GM23338 (cell line): ENCODE data around the gene HPGD. TPM values are rescaled to one million over a fixed set of nuclear protein-coding genes. Genes with fewer than 3 reads are reported as not detected.

Experiments used
- ATAC-seq: fragments of 200-7000 bp; cut with Tn5 transposase; 3 replicates; pipeline ENCODE4 v1.9.1; 2020
- DNase-seq: peaks from one replicate; pipeline ENCODE4 v3.0.0-alpha.2; 2015; ENCODE audit warnings: low spot score
- H2AFZ ChIP-seq: fragments of 200-600 bp; sonication (generic); 2 replicates; pipeline ENCODE4 v1.8.0; 2016; ENCODE audit warnings: antibody characterized with exemption, mild to moderate bottlenecking, moderate library complexity
- H3F3A ChIP-seq: fragments of 200-600 bp; sonication (generic); replicated peaks from 2 replicates; pipeline ENCODE4 v1.8.0; 2017; ENCODE audit warnings: antibody characterized with exemption, mixed run types, low read depth
- H3K27ac ChIP-seq: fragments of 200-600 bp; sonication (generic); 2 replicates; pipeline ENCODE4 v1.6.1; 2016; ENCODE audit warnings: low read depth
- H3K27me3 ChIP-seq: fragments of 200-600 bp; sonication (generic); 2 replicates; pipeline ENCODE4 v1.8.0; 2016; ENCODE audit warnings: mild to moderate bottlenecking, mixed run types, moderate library complexity; ENCODE audit not compliant: insufficient read depth
- H3K36me3 ChIP-seq: fragments of 200-600 bp; sonication (generic); 2 replicates; pipeline ENCODE4 v1.8.0; 2016; ENCODE audit warnings: mild to moderate bottlenecking; ENCODE audit not compliant: insufficient read depth
- H3K4me1 ChIP-seq: fragments of 200-600 bp; sonication (generic); 2 replicates; pipeline ENCODE4 v1.8.0; 2016; ENCODE audit warnings: mild to moderate bottlenecking, moderate library complexity; ENCODE audit not compliant: insufficient read depth
- H3K4me2 ChIP-seq: fragments of 200-600 bp; sonication (generic); 2 replicates; pipeline ENCODE4 v1.7.1; 2017; ENCODE audit warnings: mixed run types
- H3K4me3 ChIP-seq: fragments of 200-600 bp; sonication (generic); 2 replicates; pipeline ENCODE4 v1.6.1; 2016; ENCODE audit warnings: mixed run types
- H3K79me2 ChIP-seq: fragments of 200-600 bp; sonication (generic); replicated peaks from 2 replicates; pipeline ENCODE4 v1.8.0; 2017; ENCODE audit warnings: mild to moderate bottlenecking; ENCODE audit not compliant: insufficient read depth
- H3K9me2 ChIP-seq: fragments of 200-600 bp; sonication (generic); 2 replicates; pipeline ENCODE4 v1.8.0; 2017; ENCODE audit not compliant: insufficient read depth
- H4K20me1 ChIP-seq: fragments of 200-600 bp; sonication (generic); replicated peaks from 2 replicates; pipeline ENCODE4 v1.8.0; 2017; ENCODE audit warnings: mild to moderate bottlenecking; ENCODE audit not compliant: insufficient read depth
- H3K27ac Mint-ChIP-seq: 2 replicates; pipeline ENCODE4 v1.8.0; 2020; ENCODE audit warnings: inconsistent platforms, mild to moderate bottlenecking, moderate library complexity, mixed read lengths
- H3K27me3 Mint-ChIP-seq: 3 replicates; pipeline ENCODE4 v1.8.0; 2022; ENCODE audit warnings: low read depth, mild to moderate bottlenecking, moderate library complexity, mixed read lengths, inconsistent platforms; ENCODE audit not compliant: insufficient read depth, poor library complexity
- H3K36me3 Mint-ChIP-seq: 3 replicates; pipeline ENCODE4 v1.8.0; 2021; ENCODE audit warnings: low read depth, mild to moderate bottlenecking, inconsistent platforms, moderate library complexity, mixed read lengths
- H3K4me1 Mint-ChIP-seq: 3 replicates; pipeline ENCODE4 v1.8.0; 2020; ENCODE audit warnings: mild to moderate bottlenecking, inconsistent platforms, mixed read lengths
- H3K4me3 Mint-ChIP-seq: 3 replicates; pipeline ENCODE4 v1.8.0; 2021; ENCODE audit warnings: moderate library complexity, mild to moderate bottlenecking, inconsistent platforms, mixed read lengths
- H3K9me3 Mint-ChIP-seq: 3 replicates; pipeline ENCODE4 v1.8.0; 2020; ENCODE audit warnings: moderate library complexity, mild to moderate bottlenecking, inconsistent platforms, mixed read lengths
- CREB1 ChIP-seq: fragments of 250-450 bp; sonication (Bioruptor Pico); IDR thresholded peaks from 2 replicates; pipeline ENCODE4 v1.5.0; 2020; ENCODE audit warnings: low read depth, mild to moderate bottlenecking, moderate library complexity
- CTCF ChIP-seq, 2 experiments: fragments of 200-600 bp in 1 of 2; sonication (generic) in 1 of 2; conservative IDR thresholded peaks; 2 replicates each; pipeline versions ENCODE4 v1.5.1 to v1.6.1; 2016 to 2017; ENCODE audit warnings: antibody characterized with exemption in 2 of 2, low read depth in 2 of 2, mild to moderate bottlenecking in 2 of 2, moderate library complexity in 1 of 2
- REST ChIP-seq: IDR thresholded peaks from one replicate; pipeline ENCODE4 v1.6.1; 2018; ENCODE audit warnings: antibody characterized with exemption; ENCODE audit not compliant: unreplicated experiment
- STAT1 ChIP-seq: IDR thresholded peaks from one replicate; pipeline ENCODE4 v1.6.1; 2016; ENCODE audit warnings: antibody characterized with exemption; ENCODE audit not compliant: unreplicated experiment
- ZNF114 ChIP-seq: fragments of 250-450 bp; sonication (Bioruptor Pico); IDR thresholded peaks from 2 replicates; pipeline ENCODE4 v1.5.0; 2020; ENCODE audit warnings: mild to moderate bottlenecking, moderate library complexity
- polyA plus RNA-seq: library from polyadenylated mRNA; unstranded; fragments of >200 nt; fragmentation: Nextera tagmentation; extraction: Ambion mirVana; gene quantifications from 2 replicates; pipeline ENCODE4 v1.2.1, GENCODE V29; 2016
- total RNA-seq: library from RNA; depleted of rRNA; stranded (reverse); fragments of >200 nt; shearing (Covaris generic); gene quantifications from 2 replicates; pipeline ENCODE4 v1.2.3, GENCODE V29; 2014

The HPGD gene
- total and polyA plus RNA-seq, 2 experiments from 2014 or later, result 5.6 to 9.1 TPM

- H3K9me2 ChIP-seq, result no peaks in the 10 kb centered on the region
- no peaks in the 10 kb centered on the region for H3F3A ChIP-seq
- ATAC-seq, result peak; percentile 64
- no peak overlapping the region for H3K27ac ChIP-seq
- no peak overlapping the region; the same call in 1 of the 2 replicates for H2AFZ ChIP-seq
- H3K4me3 ChIP-seq, result no peak overlapping the region
- Mint-ChIP-seq H3K27ac (no peak overlapping the region), H3K9me3 (no peaks in the 10 kb centered on the region), H3K36me3 (no peaks in the 10 kb centered on the region), H3K4me3 (no peak overlapping the region), H3K4me1 (no peaks in the 10 kb centered on the region), H3K27me3 (no peaks in the 10 kb centered on the region)
- no peaks in the 10 kb centered on the region for H3K27me3 ChIP-seq
- H3K79me2 ChIP-seq, result no peaks in the 10 kb centered on the region
- H3K4me2 ChIP-seq, result no peak overlapping the region
- peak; percentile 8 for DNase-seq
- no peaks in the 10 kb centered on the region for H4K20me1 ChIP-seq
- no peaks in the 10 kb centered on the region for H3K4me1 ChIP-seq
- H3K36me3 ChIP-seq, result no peaks in the 10 kb centered on the region
- TF ChIP-seq REST (peak; percentile 79), STAT1 (no peak), CTCF (conservative IDR thresholded peaks at IDR 0.05; ENCODE audit: low read depth in 2 of 2) (no peak)
Measured at GRCh38 chr4:174474457-174475075, 47.7 kb downstream of the HPGD start.

GRCh38 chr4:174467107-174467506 lies 55.2 kb downstream of the HPGD start:
- Histone ChIP-seq H4K20me1 (no peaks in the 10 kb centered on the region), H3K36me3 (no peaks in the 10 kb centered on the region), H3K9me2 (no peaks in the 10 kb centered on the region), H2AFZ (0 out of 2 replicates have a peak overlapping the region, but pooled peaks have one; percentile 3), H3K4me2 (no peak overlapping the region), H3K4me1 (no peaks in the 10 kb centered on the region), H3K79me2 (no peaks in the 10 kb centered on the region), H3K27ac (no peak overlapping the region), H3K4me3 (no peak overlapping the region), H3F3A (no peaks in the 10 kb centered on the region), H3K27me3 (no peaks in the 10 kb centered on the region)
- DNase-seq (no peak), ATAC-seq (no peak)
- no peak overlapping the region for H3K4me3 Mint-ChIP-seq
- H3K4me1 Mint-ChIP-seq, result peaks cover 7% of the 10 kb centered on the region; the same call in 1 of the 3 replicates
- no peaks in the 10 kb centered on the region for H3K27me3 Mint-ChIP-seq
- peaks cover 5% of the 10 kb centered on the region for H3K36me3 Mint-ChIP-seq
- H3K9me3 Mint-ChIP-seq, result peaks cover 5% of the 10 kb centered on the region; the same call in 2 of the 3 replicates
- no peak overlapping the region for H3K27ac Mint-ChIP-seq
- TF ChIP-seq CREB1 (no peak), REST (no peak), STAT1 (no peak), ZNF114 (CRISPR knock-in tag) (no peak)
